Natural killer cell (primary cell): ENCODE measurements around the gene ARL2BP. TPM values are rescaled to one million over a fixed set of nuclear protein-coding genes. Genes with fewer than 3 reads are reported as not detected.

Experiments used
- ATAC-seq, 3 donors: fragments of 150-1000 bp in 2 of 3; fragments of 200-7000 bp in 1 of 3; cut with Tn5 transposase; 1 replicate in 1 of 3; 2 replicates in 2 of 3; pipeline ENCODE4 v1.10.0; 2021; ENCODE audit warnings: mild to moderate bottlenecking in 2 of 3, moderate library complexity in 2 of 3
- DNase-seq, 2 donors: peaks; one replicate each; pipeline versions ENCODE4 v3.0.0 to v3.0.0-alpha.2; 2013 to 2021; ENCODE audit warnings: mixed read lengths in 1 of 2
- H3K27ac ChIP-seq: one replicate; pipeline ENCODE4 v1.5.1; 2013; ENCODE audit warnings: mild to moderate bottlenecking, low read length
- H3K27me3 ChIP-seq: one replicate; pipeline ENCODE4 v1.6.1; 2013; ENCODE audit warnings: low read length; ENCODE audit not compliant: control insufficient read depth, insufficient read depth
- H3K36me3 ChIP-seq: one replicate; pipeline ENCODE4 v1.6.1; 2013; ENCODE audit warnings: low read length; ENCODE audit not compliant: control insufficient read depth, insufficient read depth
- H3K4me1 ChIP-seq: one replicate; pipeline ENCODE4 v1.6.1; 2013; ENCODE audit warnings: low read length; ENCODE audit not compliant: control insufficient read depth, insufficient read depth
- H3K4me3 ChIP-seq: one replicate; pipeline ENCODE4 v1.5.1; 2013; ENCODE audit warnings: low read length
- H3K9me3 ChIP-seq: one replicate; pipeline ENCODE4 v1.6.1; 2013; ENCODE audit warnings: low read length; ENCODE audit not compliant: control insufficient read depth, insufficient read depth
- H3K27ac Mint-ChIP-seq, 2 donors: one replicate each; pipeline ENCODE4 v1.8.0; 2022; ENCODE audit warnings: mild to moderate bottlenecking in 2 of 2, mixed read lengths in 2 of 2, moderate library complexity in 1 of 2
- H3K27me3 Mint-ChIP-seq, 2 donors: one replicate each; pipeline ENCODE4 v1.8.0; 2022; ENCODE audit warnings: low read depth in 2 of 2, mixed read lengths in 2 of 2
- H3K36me3 Mint-ChIP-seq: one replicate; pipeline ENCODE4 v1.8.0; 2022; ENCODE audit warnings: mixed read lengths
- H3K4me1 Mint-ChIP-seq, 2 donors: one replicate each; pipeline ENCODE4 v1.8.0; 2022; ENCODE audit warnings: mixed read lengths in 2 of 2
- H3K4me3 Mint-ChIP-seq: one replicate; pipeline ENCODE4 v1.8.0; 2022; ENCODE audit warnings: mild to moderate bottlenecking, moderate library complexity, mixed read lengths
- H3K9me3 Mint-ChIP-seq, 2 donors: one replicate each; pipeline ENCODE4 v1.8.0; 2022; ENCODE audit warnings: mixed read lengths in 2 of 2
- WGBS: methylation state at CpG from one replicate; pipeline ENCODE4 v1.1.7; 2013; ENCODE audit warnings: missing lambda C conversion rate; ENCODE audit not compliant: insufficient coverage; 5-methylcytosine and 5-hydroxymethylcytosine counted together
- intact Hi-C: fragments of 100-400 bp; cut with micrococcal nuclease; formaldehyde crosslinking; loops from one replicate; pipeline ENCODE4 v1.14.2; 2022
- total RNA-seq, 4 donors: library from RNA; stranded (reverse); fragments of 120-200 nt in 1 of 4; gene quantifications; one replicate each; pipeline versions ENCODE4 v1.2.3 to v1.2.4, GENCODE V29; 2013 to 2022
- TF ChIP-seq, protein P1 (sequence below): fragments of 200-600 bp; IDR thresholded peaks from one replicate; pipeline ENCODE4 v1.8.0; 2022; ENCODE audit warnings: antibody characterized with exemption

Gene ARL2BP
- total RNA-seq, 3 donors from 2014 or later (not counting 1 experiment from before 2014, with no cell fraction given) = 36.5 to 44.4 (median 43.7) TPM

DNA sequence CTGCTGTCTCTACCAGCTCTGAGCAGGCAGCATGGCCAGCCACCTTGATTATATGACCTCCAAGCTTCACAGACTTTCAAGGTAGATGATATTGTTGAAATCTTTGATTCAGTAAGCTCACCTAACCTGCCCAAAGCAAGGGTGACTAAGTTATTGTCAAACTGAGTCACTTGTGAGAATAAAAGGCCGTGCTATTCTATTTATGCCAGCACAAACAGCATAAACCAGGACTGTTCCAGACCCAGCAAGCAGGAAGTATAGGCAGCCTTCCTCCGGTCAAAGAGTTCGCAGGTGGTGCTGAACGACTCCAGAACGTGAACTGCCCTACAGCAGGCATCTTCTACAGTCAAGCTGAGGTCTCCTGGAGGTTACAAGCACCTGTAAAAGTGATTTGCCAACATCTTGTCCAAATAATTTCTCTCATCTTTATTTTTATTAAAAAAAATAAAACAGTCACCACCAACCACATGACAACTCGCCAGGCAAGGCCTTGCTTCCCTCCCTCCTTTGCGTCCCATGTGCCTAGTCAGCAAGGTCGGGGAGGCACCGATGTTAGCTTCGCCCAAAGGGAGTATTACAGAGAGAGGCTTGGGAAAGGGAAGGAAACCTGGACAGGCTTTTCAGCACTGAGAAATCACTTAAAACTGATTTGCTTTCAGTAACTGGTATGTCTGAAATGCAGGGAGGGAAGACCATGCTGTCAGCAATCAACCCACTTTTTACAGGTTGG is 10.8 kb downstream of the ARL2BP start:
- H3K27ac Mint-ChIP-seq = no peak overlapping the region

DNA sequence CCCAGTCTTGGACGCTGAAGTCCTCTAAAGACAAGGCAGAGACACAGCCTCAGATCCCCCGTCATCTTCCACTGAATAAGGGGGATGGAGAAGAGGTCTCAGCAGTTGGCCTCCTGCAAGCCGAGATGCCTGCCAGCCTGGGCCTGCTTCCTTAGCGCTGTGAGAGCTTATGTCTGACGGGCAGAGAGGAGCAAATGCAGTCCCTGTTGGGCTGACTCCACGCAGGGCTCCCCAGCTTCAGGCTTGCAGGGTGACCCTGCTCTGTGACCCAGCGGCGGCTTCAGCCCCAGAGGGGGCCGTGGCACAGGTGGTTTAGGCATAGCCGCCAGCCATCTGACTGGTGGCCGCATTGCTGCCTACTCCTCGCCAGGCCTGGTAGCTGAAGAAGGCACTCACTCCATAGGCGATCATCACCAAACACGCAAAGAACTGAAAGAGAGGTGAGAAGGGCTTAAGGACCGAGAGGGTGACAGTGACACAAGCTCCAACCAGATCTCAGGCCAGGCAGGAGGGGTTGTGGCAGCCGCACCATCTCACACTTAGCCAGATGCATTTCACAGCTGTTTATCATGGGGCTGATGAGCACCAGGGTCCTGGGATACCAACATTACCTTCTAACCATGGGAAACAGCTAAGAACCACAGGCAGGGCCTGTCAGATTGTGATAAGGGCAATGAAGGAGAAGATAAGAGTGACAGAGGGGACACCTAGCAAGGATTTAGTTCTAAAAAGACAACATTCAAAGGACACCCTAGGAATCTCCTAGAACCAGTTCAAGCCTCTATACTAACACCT is 11.7 kb downstream of the ARL2BP start:
- Histone ChIP-seq H3K27me3 (no peaks in the 10 kb centered on the region), H3K4me1 (peaks cover 13% of the 10 kb centered on the region), H3K27ac (no peak overlapping the region), H3K9me3 (no peaks in the 10 kb centered on the region), H3K36me3 (peaks cover 27% of the 10 kb centered on the region), H3K4me3 (no peak overlapping the region)
- no peak overlapping the region for H3K4me3 Mint-ChIP-seq
- peaks cover 8% of the 10 kb centered on the region for H3K36me3 Mint-ChIP-seq
- ATAC-seq (no peak), DNase-seq (no peak)
- TF ChIP-seq, protein P1, sequence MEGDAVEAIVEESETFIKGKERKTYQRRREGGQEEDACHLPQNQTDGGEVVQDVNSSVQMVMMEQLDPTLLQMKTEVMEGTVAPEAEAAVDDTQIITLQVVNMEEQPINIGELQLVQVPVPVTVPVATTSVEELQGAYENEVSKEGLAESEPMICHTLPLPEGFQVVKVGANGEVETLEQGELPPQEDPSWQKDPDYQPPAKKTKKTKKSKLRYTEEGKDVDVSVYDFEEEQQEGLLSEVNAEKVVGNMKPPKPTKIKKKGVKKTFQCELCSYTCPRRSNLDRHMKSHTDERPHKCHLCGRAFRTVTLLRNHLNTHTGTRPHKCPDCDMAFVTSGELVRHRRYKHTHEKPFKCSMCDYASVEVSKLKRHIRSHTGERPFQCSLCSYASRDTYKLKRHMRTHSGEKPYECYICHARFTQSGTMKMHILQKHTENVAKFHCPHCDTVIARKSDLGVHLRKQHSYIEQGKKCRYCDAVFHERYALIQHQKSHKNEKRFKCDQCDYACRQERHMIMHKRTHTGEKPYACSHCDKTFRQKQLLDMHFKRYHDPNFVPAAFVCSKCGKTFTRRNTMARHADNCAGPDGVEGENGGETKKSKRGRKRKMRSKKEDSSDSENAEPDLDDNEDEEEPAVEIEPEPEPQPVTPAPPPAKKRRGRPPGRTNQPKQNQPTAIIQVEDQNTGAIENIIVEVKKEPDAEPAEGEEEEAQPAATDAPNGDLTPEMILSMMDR = no peak
- H3K9me3 Mint-ChIP-seq = no peaks in the 10 kb centered on the region
- WGBS = 96% methylated on average over 16 of the region's 16 CpGs
- peaks cover 5 to 10% of the 10 kb centered on the region in 2 donors for H3K4me1 Mint-ChIP-seq
- H3K27me3 Mint-ChIP-seq = no peaks in the 10 kb centered on the region
- H3K27ac Mint-ChIP-seq = no peak overlapping the region
- intact Hi-C loops = no loop called here

More for the DNA sequence above, 10.8 kb downstream of the ARL2BP start:
- Mint-ChIP-seq H3K9me3 (no peaks in the 10 kb centered on the region), H3K4me1 (peaks cover 5 to 10% of the 10 kb centered on the region in 2 donors), H3K27me3 (no peaks in the 10 kb centered on the region), H3K36me3 (peaks cover 8% of the 10 kb centered on the region), H3K4me3 (no peak overlapping the region)
- Histone ChIP-seq H3K9me3 (no peaks in the 10 kb centered on the region), H3K36me3 (peaks cover 33% of the 10 kb centered on the region), H3K27me3 (no peaks in the 10 kb centered on the region), H3K4me3 (no peak overlapping the region), H3K4me1 (peaks cover 13% of the 10 kb centered on the region), H3K27ac (no peak overlapping the region)
- intact Hi-C loops = no loop called here
- ATAC-seq = no peak
- TF ChIP-seq, protein P1 = no peak
- no peak for DNase-seq
- WGBS = 94% methylated on average over 10 of the region's 10 CpGs

DNA sequence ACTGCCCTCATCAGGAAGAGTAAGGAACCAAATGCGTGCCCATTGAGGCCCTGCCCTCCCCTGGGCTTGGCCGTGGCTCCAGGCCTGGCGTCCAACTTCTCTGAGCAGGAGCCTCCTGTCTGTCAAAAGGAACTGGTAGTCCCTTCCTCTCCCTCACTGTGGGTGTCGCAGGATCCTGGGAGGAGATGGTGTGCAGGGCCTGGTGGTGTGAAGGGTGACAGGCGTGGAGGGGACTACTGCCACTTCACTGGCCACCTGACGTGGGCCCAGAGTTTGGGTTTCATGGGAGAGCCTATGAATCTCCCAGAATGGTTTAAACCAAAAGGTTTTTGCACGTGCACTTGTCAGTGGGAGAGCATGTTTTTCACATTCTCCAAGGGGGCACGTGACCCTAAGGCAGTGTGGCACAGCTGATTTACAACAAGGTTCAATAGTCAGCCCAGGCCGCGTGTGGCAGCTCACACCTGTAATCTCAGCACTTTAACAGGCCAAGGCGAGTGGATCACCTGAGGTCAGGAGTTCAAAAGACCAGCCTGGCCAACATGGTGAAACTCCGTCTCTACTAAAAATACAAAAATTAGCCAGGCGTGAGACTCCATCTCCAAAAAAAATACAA is 12.5 kb downstream of the ARL2BP start:
- Histone ChIP-seq H3K27me3 (no peaks in the 10 kb centered on the region), H3K27ac (no peak overlapping the region), H3K4me1 (peaks cover 13% of the 10 kb centered on the region), H3K4me3 (no peak overlapping the region), H3K9me3 (no peaks in the 10 kb centered on the region), H3K36me3 (peaks cover 19% of the 10 kb centered on the region)
- TF ChIP-seq, protein P1 = no peak
- H3K9me3 Mint-ChIP-seq = no peaks in the 10 kb centered on the region
- intact Hi-C loops = no loop called here
- 94% methylated on average over 13 of the region's 13 CpGs for WGBS
- H3K27me3 Mint-ChIP-seq = no peaks in the 10 kb centered on the region
- H3K27ac Mint-ChIP-seq = no peak overlapping the region
- H3K36me3 Mint-ChIP-seq = peaks cover 2% of the 10 kb centered on the region
- H3K4me1 Mint-ChIP-seq = peaks cover 5 to 6% of the 10 kb centered on the region in 2 donors
- no peak for ATAC-seq
- no peak overlapping the region for H3K4me3 Mint-ChIP-seq
- DNase-seq = no peak
